Cardiac septum (tissue), 1 donor: ENCODE results near the gene SHMT2. TPM values are rescaled to one million over a fixed set of nuclear protein-coding genes. Genes with fewer than 3 reads are reported as not detected.

Experiments used
- DNase-seq: peaks from one replicate; pipeline ENCODE4 v3.0.0-alpha.2; 2020; ENCODE audit warnings: low spot score
- intact Hi-C: fragments of 100-400 bp; cut with DNase I; formaldehyde crosslinking; loops from one replicate; pipeline ENCODE4 v1.14.0; 2022
- long read RNA-seq: library from polyadenylated mRNA; unstranded; transcript quantifications from one replicate; pipeline ENCODE4 v2.0.0, GENCODE V29; 2021
- total RNA-seq: library from RNA; stranded (reverse); fragmentation: NEBNext Ultra II Directional; extraction: Animal tissue kit (Norgen Biotek cat#: 25700); gene quantifications from one replicate; pipeline ENCODE4 v1.2.1, GENCODE V29; 2021
- donor health status: DM: no; HTN: no; CAD: no.

Gene SHMT2
- total RNA-seq: 38.8 TPM
- long read RNA-seq, transcript SHMT2-201 (12 exons, 2,537 nt): major isoform, 45 of 66 reads
- long read RNA-seq, partial matches to known transcripts: 14 of 66 reads
- long read RNA-seq, other reads (novel, unspliced or antisense): 6 of 66 reads

DNA sequence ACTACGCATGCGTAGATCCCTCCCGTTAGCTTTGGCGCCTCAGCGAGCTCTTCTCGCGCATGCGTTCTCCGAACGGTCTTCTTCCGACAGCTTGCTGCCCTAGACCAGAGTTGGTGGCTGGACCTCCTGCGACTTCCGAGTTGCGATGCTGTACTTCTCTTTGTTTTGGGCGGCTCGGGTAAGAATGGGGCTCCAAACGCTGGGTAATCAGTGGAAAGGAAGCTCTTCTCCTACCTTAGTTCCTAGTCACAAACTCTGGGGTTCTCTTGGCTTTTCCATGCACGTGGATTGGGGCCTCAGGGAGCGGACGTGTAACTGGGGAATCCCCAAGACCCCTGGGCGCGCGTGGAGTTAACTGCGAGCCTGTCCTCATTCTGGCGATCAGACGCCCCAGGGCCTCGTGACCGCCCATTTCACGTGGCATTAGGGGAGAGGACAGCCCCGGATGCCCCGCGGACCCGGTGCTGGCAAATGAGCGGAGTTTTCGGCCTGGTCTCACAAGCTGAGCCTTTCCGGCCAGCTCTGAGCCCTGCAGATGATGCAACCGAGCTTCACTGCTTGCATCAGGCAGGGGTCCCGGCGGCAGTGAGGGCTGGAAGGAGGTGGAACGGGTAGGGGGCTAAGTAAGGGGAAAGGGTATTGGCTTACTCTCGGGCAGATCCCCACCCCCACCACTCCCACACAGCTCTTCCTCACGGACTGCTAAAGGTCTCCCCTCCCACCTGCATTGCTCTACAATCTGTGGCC lies at the start of gene SHMT2:
Gene SHMT2 (plus strand): TSS at position 78 of the 747 bp plus-strand sequence. CDS start 68 bp downstream, at position 146.
- intact Hi-C loops: no loop called here

DNA sequence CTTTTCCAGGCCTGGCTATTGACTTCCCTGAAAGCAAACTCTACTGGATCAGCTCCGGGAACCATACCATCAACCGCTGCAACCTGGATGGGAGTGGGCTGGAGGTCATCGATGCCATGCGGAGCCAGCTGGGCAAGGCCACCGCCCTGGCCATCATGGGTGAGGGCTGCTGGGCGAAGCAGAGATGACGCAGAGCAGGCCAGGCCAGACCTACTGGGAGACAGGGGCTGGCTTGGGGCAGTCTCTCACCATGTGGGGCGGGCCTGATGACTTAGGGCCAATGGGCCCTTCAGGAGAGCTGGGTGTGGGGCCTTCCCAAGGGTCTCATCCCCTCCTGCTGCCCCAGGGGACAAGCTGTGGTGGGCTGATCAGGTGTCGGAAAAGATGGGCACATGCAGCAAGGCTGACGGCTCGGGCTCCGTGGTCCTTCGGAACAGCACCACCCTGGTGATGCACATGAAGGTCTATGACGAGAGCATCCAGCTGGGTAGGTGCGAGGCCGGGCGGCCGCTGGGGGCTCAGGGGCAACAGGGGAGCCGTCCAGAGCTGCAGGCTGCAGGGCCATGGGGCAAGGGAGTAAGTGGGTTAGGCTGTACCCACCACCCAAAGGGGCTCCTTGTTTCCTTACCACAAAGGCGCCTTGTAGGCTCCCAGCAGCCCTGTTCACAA lies 49.1 kb upstream of the SHMT2 start:
- intact Hi-C loops: loop anchor here (5.0 kb wide), 1 partner anchor 113 kb away; no protein-coding TSS in a partner anchor
- DNase-seq: no peak

More for the DNA sequence above, at the start of gene SHMT2:
- peak; percentile 95 for DNase-seq

DNA sequence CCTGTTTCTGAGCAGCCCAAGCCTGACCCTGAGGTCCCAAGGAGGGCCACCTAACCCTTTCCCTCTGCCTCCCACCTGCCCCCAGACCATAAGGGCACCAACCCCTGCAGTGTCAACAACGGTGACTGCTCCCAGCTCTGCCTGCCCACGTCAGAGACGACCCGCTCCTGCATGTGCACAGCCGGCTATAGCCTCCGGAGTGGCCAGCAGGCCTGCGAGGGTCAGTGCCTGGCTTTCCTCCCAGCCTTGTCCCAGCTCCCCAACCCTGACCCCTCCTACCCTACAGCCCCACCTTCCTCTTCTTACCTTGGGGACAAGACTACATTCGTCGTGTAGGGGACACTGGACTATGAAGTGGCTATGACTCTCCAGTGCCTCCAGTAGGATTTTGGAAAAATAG lies 48.4 kb upstream of the SHMT2 start:
- no peak for DNase-seq
- intact Hi-C loops: loop anchor here (5.0 kb wide), 1 partner anchor 114 kb away; no protein-coding TSS in a partner anchor

DNA sequence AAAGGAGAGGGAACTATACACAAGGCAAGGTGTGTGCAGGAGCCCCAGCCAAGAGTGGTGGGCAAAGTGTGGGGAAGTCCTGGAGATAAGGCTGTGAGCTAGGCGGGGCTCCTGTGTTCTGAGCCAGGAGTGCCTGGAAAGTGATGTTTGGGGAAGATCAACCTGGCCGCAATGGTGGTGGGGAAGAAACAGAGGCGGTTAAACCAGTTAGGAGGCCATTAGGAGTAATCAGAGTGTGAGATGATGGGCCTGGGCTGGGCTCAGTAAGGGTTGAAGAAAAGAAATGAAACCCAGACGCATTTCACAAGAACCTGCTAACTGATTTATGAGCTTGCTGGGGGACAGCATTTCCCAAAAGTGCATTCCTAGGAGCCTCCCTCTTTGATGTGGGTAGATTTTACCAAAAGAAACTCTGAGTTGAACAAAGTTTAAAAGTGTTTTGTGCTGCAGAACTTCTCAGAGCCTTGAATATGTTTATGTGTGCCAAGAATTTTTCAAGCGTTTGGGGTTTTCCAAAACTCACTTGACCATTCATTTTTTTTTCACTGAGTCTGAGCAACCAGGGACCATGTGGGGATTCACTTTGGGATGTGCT lies 47.9 kb upstream of the SHMT2 start:
- DNase-seq: no peak
- intact Hi-C loops: loop anchor here (5.0 kb wide), 1 partner anchor 114 kb away; no protein-coding TSS in a partner anchor

DNA sequence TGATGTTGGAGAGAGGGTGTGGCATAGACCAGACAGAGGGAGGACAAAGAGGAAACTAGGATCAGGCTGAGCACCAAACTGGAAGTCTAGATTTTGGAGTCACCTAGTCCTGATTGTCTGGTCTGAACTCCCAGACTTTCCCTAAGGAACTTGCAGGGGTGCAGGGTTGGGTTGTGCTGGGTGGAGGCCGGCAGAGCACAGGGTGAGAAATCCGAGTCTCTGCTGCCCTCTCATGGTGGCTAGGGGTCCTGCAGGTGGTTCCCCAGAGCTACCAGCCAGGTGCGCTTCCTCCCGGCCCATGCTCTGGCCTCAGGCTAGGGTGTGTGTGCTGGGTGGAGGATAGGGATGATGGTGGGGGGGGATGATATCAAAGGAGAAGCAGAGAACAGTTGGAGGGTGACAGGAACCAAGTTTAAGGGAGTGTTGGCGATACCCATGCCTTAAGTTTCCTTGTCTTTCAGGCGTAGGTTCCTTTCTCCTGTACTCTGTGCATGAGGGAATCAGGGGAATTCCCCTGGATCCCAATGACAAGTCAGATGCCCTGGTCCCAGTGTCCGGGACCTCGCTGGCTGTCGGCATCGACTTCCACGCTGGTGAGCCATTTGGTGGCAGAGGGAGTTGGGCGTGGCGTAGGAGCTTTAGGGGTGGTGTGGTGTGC lies 46.5 kb upstream of the SHMT2 start:
- intact Hi-C loops: loop anchor here (1.0 to 5.0 kb wide), 2 partner anchors 59 to 116 kb away; no protein-coding TSS in a partner anchor
- no peak for DNase-seq

DNA sequence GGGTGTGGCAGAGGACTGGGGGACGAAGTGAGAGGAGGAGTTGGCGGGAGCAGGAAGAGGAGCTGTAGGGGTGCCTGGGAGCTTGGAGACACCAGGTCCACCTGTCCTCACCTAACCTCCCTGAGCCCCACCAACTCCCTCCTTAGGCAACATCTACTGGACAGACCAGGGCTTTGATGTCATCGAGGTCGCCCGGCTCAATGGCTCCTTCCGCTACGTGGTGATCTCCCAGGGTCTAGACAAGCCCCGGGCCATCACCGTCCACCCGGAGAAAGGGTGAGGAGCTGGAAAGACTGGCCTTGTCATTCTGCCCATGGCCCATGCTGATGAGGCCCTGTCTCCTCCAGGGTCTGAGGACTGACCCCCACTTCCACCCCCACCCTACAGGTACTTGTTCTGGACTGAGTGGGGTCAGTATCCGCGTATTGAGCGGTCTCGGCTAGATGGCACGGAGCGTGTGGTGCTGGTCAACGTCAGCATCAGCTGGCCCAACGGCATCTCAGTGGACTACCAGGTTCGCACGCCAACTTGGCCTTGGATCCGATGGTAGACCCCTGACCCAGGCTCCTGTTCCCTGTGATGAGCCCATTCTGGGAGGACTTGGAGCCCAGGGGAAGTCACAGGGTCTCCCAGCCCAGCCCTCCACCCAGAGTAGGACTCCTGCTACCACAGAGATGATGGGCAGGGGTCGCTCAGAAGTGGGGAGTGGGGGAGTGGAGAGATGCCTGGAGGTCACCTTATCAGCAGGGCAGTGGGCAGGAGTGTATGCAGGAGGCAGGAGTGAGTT lies 45.4 kb upstream of the SHMT2 start:
- no peak for DNase-seq
- intact Hi-C loops: loop anchor here (1.0 to 5.0 kb wide), 2 partner anchors 60 to 117 kb away; no protein-coding TSS in a partner anchor

DNA sequence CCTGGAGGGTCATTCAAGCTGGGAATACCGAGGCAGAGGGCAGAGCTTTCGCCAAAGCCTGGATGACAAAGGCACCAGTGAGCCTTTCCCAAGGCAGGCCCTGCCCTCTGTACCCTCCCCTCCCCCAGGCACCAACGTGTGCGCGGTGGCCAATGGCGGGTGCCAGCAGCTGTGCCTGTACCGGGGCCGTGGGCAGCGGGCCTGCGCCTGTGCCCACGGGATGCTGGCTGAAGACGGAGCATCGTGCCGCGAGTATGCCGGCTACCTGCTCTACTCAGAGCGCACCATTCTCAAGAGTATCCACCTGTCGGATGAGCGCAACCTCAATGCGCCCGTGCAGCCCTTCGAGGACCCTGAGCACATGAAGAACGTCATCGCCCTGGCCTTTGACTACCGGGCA lies 44.1 kb upstream of the SHMT2 start:
- no peak for DNase-seq
- intact Hi-C loops: no loop called here

DNA sequence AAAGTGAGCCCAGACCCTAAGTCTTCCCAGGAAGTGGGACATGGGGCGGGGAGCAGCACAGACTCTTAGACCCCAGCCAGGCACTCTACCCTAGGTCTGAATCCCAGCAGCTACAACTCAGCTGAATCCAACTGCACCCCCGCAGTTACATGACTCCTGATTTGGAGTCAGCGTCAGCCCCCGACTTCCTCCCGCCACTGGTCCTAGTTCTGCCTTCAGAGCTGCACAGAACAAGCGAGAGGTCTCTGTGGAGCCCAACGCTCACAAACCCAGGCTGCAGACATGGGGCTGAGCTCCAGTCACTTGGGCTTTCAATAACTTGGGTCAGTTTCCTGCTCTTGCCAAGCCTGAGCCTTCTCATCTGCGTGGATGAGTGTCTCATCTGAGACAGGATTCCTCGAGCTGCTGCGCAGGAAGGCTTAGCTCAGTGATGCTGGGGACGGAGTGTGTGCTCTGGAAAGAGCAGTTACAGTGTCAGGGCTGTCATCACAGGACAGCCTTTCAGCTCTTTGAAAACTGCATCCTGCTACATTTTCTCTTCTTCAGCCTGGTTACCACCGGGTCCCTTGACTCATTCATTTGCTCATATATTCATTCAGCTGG lies 43.5 kb upstream of the SHMT2 start:
- DNase-seq: no peak
- intact Hi-C loops: no loop called here

DNA sequence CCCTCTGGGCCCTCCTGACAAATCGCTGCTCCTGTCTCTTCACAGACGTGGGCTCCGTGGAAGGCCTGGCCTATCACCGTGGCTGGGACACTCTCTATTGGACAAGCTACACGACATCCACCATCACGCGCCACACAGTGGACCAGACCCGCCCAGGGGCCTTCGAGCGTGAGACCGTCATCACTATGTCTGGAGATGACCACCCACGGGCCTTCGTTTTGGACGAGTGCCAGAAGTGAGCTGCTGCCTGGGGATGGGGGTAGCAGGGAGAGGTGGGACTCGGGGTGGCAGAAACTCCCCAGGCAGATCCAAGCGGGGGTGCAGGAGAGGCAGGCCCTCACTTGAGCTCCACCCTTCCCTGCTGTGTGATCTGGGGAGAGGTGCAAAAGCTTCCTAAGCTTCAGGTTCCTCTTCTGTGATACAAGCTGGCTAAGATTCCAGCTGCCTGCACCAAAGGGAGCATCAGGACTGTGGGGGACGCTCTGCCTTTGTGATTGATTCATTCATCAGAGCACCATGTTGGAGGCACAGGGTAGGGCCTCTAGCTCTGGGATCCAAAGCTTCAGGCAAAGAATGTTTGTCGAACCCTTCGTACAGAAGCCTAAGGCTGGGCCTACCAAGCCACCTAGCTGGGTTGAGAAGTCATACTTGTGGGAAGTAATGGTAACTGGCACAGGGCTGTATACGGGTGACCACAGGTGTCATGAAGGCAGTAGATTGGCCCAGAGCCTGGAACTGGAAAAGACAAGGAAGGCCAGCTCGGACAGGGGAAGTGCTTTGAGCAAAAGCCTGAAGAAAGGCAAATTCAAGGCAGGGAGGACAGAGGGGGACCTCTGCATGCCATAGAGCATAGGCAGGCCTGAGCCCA lies 42.1 kb upstream of the SHMT2 start:
- no peak for DNase-seq
- intact Hi-C loops: no loop called here

DNA sequence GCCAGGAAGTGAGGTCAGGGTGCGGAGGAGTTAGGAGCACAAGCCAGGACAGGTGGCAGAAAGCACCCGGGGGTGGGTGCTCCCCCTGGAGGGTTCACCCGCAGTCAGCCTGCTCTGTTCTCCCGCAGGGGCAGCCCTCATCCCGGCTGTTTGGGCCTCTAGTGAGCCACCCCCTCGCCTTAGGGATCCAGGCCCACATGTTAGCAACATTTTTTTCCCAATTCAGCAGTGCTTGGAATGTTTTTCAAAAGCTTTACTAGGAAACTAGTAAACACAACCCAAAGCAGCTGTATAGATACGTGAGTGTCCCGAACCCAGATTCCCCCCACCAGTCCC lies 41.5 kb upstream of the SHMT2 start:
- no peak for DNase-seq
- intact Hi-C loops: no loop called here

DNA sequence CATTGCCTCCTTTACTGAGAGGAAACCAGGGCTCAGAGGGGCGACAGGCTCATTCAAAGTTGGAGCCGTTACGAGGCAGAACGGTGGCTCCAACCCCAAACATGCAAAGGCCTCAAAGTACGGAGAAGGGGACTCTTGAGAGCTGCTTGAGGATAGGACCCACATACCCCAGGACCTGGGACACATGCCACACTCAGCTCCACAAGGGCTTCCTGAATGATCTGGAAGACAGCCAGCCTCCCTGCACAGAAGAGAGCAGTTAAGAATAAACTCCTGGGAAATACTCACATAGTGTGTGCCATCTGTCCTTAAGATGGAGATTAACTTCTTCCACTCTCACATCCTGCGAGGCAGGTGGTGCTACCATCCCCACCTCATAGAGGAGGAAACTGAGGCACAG lies 39.5 kb upstream of the SHMT2 start:
- no peak for DNase-seq
- intact Hi-C loops: no loop called here

DNA sequence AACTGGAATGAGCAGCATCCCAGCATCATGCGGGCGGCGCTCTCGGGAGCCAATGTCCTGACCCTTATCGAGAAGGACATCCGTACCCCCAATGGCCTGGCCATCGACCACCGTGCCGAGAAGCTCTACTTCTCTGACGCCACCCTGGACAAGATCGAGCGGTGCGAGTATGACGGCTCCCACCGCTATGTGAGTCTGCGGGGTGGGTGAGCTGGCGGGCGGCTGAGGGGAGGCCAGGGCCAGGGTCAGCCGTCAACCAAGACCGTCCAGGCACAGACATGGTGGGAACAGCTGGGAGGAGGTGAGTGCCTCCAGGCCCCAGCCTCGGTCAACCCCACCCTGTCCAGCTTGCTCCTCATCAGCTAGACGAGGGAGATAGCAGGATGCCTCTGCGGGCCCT lies 38.7 kb upstream of the SHMT2 start:
- DNase-seq: no peak
- intact Hi-C loops: no loop called here

DNA sequence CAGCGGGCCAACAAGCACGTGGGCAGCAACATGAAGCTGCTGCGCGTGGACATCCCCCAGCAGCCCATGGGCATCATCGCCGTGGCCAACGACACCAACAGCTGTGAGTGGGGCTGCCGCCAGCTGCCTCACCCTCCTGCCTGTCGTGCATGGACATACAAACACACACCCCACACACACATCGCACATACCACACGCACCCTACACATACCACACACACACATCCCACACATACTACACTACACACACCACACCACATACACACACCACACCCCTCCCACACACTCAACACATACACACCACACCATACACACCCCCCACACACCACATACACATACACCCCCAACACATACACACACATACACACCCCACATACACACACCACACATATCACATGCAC lies 38.1 kb upstream of the SHMT2 start:
- intact Hi-C loops: no loop called here

DNA sequence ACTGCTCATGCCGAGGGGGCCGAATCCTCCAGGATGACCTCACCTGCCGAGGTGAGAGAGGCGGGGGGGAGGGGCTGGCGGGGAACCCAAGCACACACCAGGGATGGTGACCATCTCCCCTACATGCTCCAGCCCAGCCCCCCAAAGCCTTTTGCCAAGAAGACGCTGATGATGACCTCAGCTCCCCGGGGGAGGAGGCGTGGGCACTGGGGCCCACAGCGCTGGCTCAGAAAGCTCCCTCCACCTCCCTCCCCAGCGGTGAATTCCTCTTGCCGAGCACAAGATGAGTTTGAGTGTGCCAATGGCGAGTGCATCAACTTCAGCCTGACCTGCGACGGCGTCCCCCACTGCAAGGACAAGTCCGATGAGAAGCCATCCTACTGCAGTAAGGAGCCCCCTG lies 36.6 kb upstream of the SHMT2 start:
- DNase-seq: no peak
- intact Hi-C loops: no loop called here

More for the DNA sequence above, 38.1 kb upstream of the SHMT2 start:
- DNase-seq: no peak

DNA sequence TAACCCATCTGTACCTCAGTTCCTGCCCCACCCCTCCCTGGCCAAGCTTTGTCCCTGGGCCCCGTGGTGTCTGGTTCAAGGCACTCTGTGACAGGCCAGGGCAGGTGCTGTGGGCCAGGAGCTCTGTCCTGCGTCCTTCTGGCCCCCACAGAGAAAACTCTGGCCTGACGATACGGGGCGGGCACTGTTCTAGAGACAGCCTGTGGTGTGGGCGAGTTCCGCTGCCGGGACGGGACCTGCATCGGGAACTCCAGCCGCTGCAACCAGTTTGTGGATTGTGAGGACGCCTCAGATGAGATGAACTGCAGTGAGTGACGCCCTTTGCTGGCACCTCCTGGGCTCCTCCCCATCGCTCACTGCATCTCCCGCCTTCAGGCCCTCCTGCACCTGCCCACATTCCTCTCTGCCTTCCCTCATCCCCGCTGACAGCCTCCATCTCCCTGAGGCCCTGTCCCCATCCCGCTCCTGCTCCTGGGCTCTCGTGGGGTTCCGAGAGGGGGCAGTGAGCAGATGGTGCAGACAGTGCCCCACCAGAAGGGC lies 35.7 kb upstream of the SHMT2 start:
- intact Hi-C loops: no loop called here
- no peak for DNase-seq

DNA sequence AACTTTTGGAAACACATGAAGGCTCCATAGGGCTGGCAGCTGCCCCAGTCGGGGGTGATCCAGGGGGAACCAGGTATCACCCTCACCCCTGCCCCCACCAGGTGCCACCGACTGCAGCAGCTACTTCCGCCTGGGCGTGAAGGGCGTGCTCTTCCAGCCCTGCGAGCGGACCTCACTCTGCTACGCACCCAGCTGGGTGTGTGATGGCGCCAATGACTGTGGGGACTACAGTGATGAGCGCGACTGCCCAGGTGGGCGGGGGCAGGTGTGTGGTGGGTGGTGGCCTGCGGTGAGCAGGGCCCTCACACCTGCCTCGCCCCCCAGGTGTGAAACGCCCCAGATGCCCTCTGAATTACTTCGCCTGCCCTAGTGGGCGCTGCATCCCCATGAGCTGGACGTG lies 35.3 kb upstream of the SHMT2 start:
- no peak for DNase-seq
- intact Hi-C loops: no loop called here

DNA sequence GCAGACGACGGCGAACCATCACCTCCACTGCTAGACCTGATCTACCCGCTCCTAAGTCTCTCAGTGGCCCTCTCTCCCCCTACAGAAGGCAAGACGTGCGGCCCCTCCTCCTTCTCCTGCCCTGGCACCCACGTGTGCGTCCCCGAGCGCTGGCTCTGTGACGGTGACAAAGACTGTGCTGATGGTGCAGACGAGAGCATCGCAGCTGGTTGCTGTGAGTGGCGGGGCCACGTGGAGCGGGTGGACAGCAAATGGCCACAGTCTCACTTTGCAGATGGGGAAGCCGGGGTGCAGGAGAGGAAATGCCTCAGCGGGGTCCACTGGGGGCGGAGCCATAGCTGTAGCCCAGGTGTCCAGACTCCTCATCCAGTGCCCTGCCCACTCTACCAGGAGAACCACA lies 34.3 kb upstream of the SHMT2 start:
- no peak for DNase-seq
- intact Hi-C loops: no loop called here
